ENCODE results near the gene TRIM3. TPM values are rescaled to one million over a fixed set of nuclear protein-coding genes. Genes with fewer than 3 reads are reported as not detected.

Gene TRIM3
- total and polyA plus RNA-seq, 12 donors = 6.6 to 23.8 (median 10.4) TPM

GRCh38 chr11:6431861-6432260 lies 41.9 kb downstream of the TRIM3 start:
- intact Hi-C loops (cut with DNase I) = no loop called here

GRCh38 chr11:6427516-6427915 lies 46.2 kb downstream of the TRIM3 start:
- intact Hi-C loops (cut with DNase I) = no loop called here

More at GRCh38 chr11:6431861-6432260, 41.9 kb downstream of the TRIM3 start:
- Histone ChIP-seq H3K27me3 (no peaks in the 10 kb centered on the region), H3K27ac (no peak overlapping the region), H3K4me1 (replicated peaks in 1 of 2) (no peaks in the 10 kb centered on the region), H3K36me3 (replicated peaks in 1 of 2) (no peaks in the 10 kb centered on the region), H3K9me3 (replicated peaks in 1 of 3) (no peaks in the 10 kb centered on the region), H3K4me3 (no peak overlapping the region)
- WGBS, 4 donors = 71 to 91% (median 79%) methylated on average over 3 of the region's 3 CpGs
- no peak for TF ChIP-seq CTCF (IDR thresholded peaks at IDR 0.05)
- no peak for TF ChIP-seq POLR2A (IDR thresholded peaks at IDR 0.05)
- peak in 1 of 7 donors; percentile 22 for DNase-seq

GRCh38 chr11:6420677-6421076 lies 53.1 kb downstream of the TRIM3 start:
- Histone ChIP-seq H3K9me3 (replicated peaks in 1 of 3) (no peaks in the 10 kb centered on the region), H3K4me1 (replicated peaks in 1 of 2) (peaks cover 12 to 15% of the 10 kb centered on the region in 2 donors), H3K4me3 (no peak overlapping the region), H3K36me3 (replicated peaks in 1 of 2) (no peaks in the 10 kb centered on the region), H3K27ac (no peak overlapping the region), H3K27me3 (no peaks in the 10 kb centered on the region)
- no peak for DNase-seq
- 91 to 93% (median 92%) methylated on average over 3 of the region's 3 CpGs for WGBS, 4 donors
- intact Hi-C loops (cut with DNase I) = no loop called here
- TF ChIP-seq POLR2A (IDR thresholded peaks at IDR 0.05) = no peak
- no peak for TF ChIP-seq CTCF (IDR thresholded peaks at IDR 0.05)

More at GRCh38 chr11:6427516-6427915, 46.2 kb downstream of the TRIM3 start:
- no peaks in the 10 kb centered on the region for H3K4me1 ChIP-seq (replicated peaks in 1 of 2)
- TF ChIP-seq POLR2A (IDR thresholded peaks at IDR 0.05) (no peak), CTCF (IDR thresholded peaks at IDR 0.05) (no peak)
- H3K4me3 ChIP-seq = no peak overlapping the region
- H3K27me3 ChIP-seq = no peaks in the 10 kb centered on the region
- H3K27ac ChIP-seq = no peak overlapping the region
- H3K36me3 ChIP-seq (replicated peaks in 1 of 2) = no peaks in the 10 kb centered on the region
- no peaks in the 10 kb centered on the region for H3K9me3 ChIP-seq (replicated peaks in 1 of 3)
- DNase-seq = no peak

GRCh38 chr11:6419009-6419631 lies 54.6 kb downstream of the TRIM3 start, which contains the start of gene APBB1:
Gene APBB1, minus strand, starts transcription at chr11:6419094. Its CDS starts 7,747 bp downstream, at chr11:6411347.
- H3K27me3 ChIP-seq = no peaks in the 10 kb centered on the region
- H3K4me1 ChIP-seq (replicated peaks in 1 of 2) = peaks cover 12 to 15% of the 10 kb centered on the region in 2 donors
- no peaks in the 10 kb centered on the region for H3K9me3 ChIP-seq (replicated peaks in 1 of 3)
- DNase-seq = peak; percentile 50 to 78 (median 65)
- H3K4me3 ChIP-seq = peak within 1 kb of the TSS; percentile 59 to 90 (median 72)
- peak within 1 kb of the TSS in 4 of 5 donors; percentile 74 to 93 (median 80) for H3K27ac ChIP-seq
- intact Hi-C loops (cut with DNase I) = no loop called here
- TF ChIP-seq POLR2A (IDR thresholded peaks at IDR 0.05) (peak; percentile 70 to 75), CTCF (IDR thresholded peaks at IDR 0.05) (peak in 5 of 6 experiments; percentile 6 to 31 (median 24))
- no peaks in the 10 kb centered on the region for H3K36me3 ChIP-seq (replicated peaks in 1 of 2)
- 0 to 1% (median 1%) methylated on average over 27 to 75 of the region's 75 CpGs for WGBS, 4 donors

Data from adrenal gland (tissue), 12 donors.